H1 (cell line): ENCODE results near the gene TRIM44. TPM values are rescaled to one million over a fixed set of nuclear protein-coding genes. Genes with fewer than 3 reads are reported as not detected.

Experiments used
- BACH1 ChIP-seq: IDR thresholded peaks from 2 replicates; pipeline ENCODE4 v1.6.1; 2012; ENCODE audit warnings: low read length, improper control_type of control experiment
- BCL11A ChIP-seq, 2 experiments: IDR thresholded peaks; one replicate each; pipeline ENCODE4 v1.6.1; 2011; ENCODE audit warnings: low read depth in 2 of 2, low read length in 2 of 2, mild to moderate bottlenecking in 2 of 2
- GABPA ChIP-seq: IDR thresholded peaks from 2 replicates; pipeline ENCODE4 v1.6.1; 2011; ENCODE audit warnings: mild to moderate bottlenecking, low read length, moderate library complexity, borderline replicate concordance; ENCODE audit not compliant: insufficient read depth
- JUND ChIP-seq: IDR thresholded peaks from 2 replicates; pipeline ENCODE4 v1.6.1; 2011; ENCODE audit warnings: mild to moderate bottlenecking, improper control_type of control experiment, low read length
- KDM4A ChIP-seq: IDR thresholded peaks from one replicate; pipeline ENCODE4 v1.7.1; 2012; ENCODE audit warnings: low read depth, mild to moderate bottlenecking, moderate library complexity, low read length, inconsistent platforms; ENCODE audit not compliant: severe bottlenecking
- POLR2A ChIP-seq, 2 experiments: IDR thresholded peaks; 1 replicate in 1 of 2; 2 replicates in 1 of 2; pipeline ENCODE4 v1.6.1; 2011; ENCODE audit warnings: low read depth in 2 of 2, low read length in 2 of 2, mild to moderate bottlenecking in 2 of 2; ENCODE audit errors: control extremely low read depth in 1 of 2
- POU5F1 ChIP-seq: IDR thresholded peaks from 2 replicates; pipeline ENCODE4 v1.6.1; 2011; ENCODE audit warnings: low read depth, mild to moderate bottlenecking, low read length, moderate library complexity
- RFX5 ChIP-seq: IDR thresholded peaks from 2 replicates; pipeline ENCODE4 v1.6.1; 2011; ENCODE audit warnings: low read depth, low read length, improper control_type of control experiment, borderline replicate concordance
- RXRA ChIP-seq: IDR thresholded peaks from 2 replicates; pipeline ENCODE4 v1.6.1; 2011; ENCODE audit warnings: low read depth, mild to moderate bottlenecking, low read length, moderate library complexity; ENCODE audit not compliant: insufficient read depth
- SIN3A ChIP-seq, 2 experiments: IDR thresholded peaks in 1 of 2; conservative IDR thresholded peaks in 1 of 2; 2 replicates each; pipeline ENCODE4 v1.6.1; 2011 to 2012; ENCODE audit warnings: low read length in 2 of 2, improper control_type of control experiment in 1 of 2, low read depth in 1 of 2, mild to moderate bottlenecking in 1 of 2
- YY1 ChIP-seq: IDR thresholded peaks from 2 replicates; pipeline ENCODE4 v1.6.1; 2011; ENCODE audit warnings: low read depth, mild to moderate bottlenecking, low read length
- polyA plus RNA-seq, 7 experiments: library from polyadenylated mRNA; depleted of rRNA in 3 of 7; stranded (reverse) in 5 of 7; unstranded in 2 of 7; fragments of >200 nt in 5 of 7; fragments of 200-250 nt in 2 of 7; gene quantifications; 1 replicate in 5 of 7; 2 replicates in 1 of 7; 4 replicates in 1 of 7; pipeline versions ENCODE4 v1.2.1 to v1.2.3, GENCODE V29; 2011 to 2013; ENCODE audit warnings: missing spikeins in 2 of 7, mixed read lengths in 2 of 7
- total RNA-seq: library from RNA; stranded (reverse); fragmentation: NEBNext Ultra II Directional; extraction: Animal tissue kit (Norgen Biotek cat#: 25700); gene quantifications from 2 replicates; pipeline ENCODE4 v1.2.1, GENCODE V29; 2021
- TF ChIP-seq, protein P1 (sequence below), 3 experiments: IDR thresholded peaks; 1 replicate in 2 of 3; 2 replicates in 1 of 3; pipeline versions ENCODE4 v1.5.1 to v1.6.1; 2011; ENCODE audit warnings: low read length in 3 of 3, mild to moderate bottlenecking in 3 of 3, inconsistent platforms in 2 of 3, low read depth in 1 of 3, moderate library complexity in 1 of 3; ENCODE audit not compliant: insufficient read depth in 1 of 3; ENCODE audit errors: control extremely low read depth in 1 of 3
- TF ChIP-seq, protein P2 (sequence below): IDR thresholded peaks from 2 replicates; pipeline ENCODE4 v1.6.1; 2011; ENCODE audit warnings: low read length, improper control_type of control experiment

The TRIM44 gene
- total and polyA plus RNA-seq, 2 of the 8 experiments (the other 6 are each of a cell fraction or from before 2014, with no cell fraction given): 13.9 to 34.4 TPM

DNA sequence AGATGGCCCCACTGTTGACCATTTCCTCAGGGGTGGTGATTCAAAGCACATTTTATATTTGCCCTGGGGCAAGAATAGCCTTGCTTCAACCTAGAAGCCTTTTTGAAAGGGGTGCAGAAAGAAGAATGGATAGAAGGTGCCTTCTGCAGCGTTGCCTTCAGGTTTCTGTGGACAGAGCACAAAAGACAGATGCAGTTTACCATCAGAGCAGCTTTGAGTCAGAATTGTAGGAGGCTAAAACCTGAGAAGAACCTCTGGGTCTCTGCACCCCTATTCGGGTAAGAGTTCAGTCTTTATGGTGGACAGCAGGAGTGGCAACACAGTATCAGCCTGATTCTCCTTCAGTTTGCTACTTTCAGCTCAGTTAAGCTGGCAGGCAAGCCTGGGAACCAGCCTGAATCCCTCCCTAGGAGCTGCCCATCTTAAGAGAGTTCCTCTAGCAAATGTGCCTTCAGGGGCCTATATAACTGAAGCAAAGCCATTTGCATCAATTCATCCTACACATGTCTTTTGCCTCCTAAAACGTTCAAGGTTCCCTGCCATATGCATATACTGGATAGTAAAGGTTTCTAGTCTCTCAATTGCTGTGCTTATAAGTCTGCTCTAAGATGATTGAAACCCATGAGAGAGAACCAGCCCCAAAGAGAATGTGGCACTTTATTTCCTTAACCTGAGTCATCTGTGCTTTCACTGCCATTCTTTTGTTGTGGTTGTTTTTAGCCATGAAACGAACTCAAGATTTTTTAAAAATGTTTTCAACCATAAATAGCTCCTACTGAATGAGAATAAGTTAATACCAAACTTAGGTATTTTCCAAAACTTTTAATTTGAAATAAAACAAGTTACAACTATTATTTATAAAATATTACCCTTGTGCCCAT is 123.0 kb downstream of the TRIM44 start (continued):
- TF ChIP-seq, protein P1, sequence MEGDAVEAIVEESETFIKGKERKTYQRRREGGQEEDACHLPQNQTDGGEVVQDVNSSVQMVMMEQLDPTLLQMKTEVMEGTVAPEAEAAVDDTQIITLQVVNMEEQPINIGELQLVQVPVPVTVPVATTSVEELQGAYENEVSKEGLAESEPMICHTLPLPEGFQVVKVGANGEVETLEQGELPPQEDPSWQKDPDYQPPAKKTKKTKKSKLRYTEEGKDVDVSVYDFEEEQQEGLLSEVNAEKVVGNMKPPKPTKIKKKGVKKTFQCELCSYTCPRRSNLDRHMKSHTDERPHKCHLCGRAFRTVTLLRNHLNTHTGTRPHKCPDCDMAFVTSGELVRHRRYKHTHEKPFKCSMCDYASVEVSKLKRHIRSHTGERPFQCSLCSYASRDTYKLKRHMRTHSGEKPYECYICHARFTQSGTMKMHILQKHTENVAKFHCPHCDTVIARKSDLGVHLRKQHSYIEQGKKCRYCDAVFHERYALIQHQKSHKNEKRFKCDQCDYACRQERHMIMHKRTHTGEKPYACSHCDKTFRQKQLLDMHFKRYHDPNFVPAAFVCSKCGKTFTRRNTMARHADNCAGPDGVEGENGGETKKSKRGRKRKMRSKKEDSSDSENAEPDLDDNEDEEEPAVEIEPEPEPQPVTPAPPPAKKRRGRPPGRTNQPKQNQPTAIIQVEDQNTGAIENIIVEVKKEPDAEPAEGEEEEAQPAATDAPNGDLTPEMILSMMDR (IDR thresholded peaks at IDR 0.05; ENCODE audit: control extremely low read depth in 1 of 3, insufficient read depth in 1 of 3, low read depth in 1 of 3, low read length in 3 of 3): no peak
- TF ChIP-seq POU5F1 (no peak), YY1 (no peak), BCL11A (IDR thresholded peaks at IDR 0.05; ENCODE audit: low read depth in 2 of 2, low read length in 2 of 2) (no peak), GABPA (no peak), SIN3A (conservative IDR thresholded peaks at IDR 0.05 in 1 of 2, IDR thresholded peaks at IDR 0.05 in 1 of 2; ENCODE audit: low read depth in 1 of 2, low read length in 2 of 2) (no peak), JUND (no peak), RXRA (no peak), POLR2A (IDR thresholded peaks at IDR 0.05; ENCODE audit: control extremely low read depth in 1 of 2, low read depth in 2 of 2, low read length in 2 of 2) (no peak), KDM4A (no peak), BACH1 (no peak), RFX5 (no peak)
- TF ChIP-seq, protein P2, sequence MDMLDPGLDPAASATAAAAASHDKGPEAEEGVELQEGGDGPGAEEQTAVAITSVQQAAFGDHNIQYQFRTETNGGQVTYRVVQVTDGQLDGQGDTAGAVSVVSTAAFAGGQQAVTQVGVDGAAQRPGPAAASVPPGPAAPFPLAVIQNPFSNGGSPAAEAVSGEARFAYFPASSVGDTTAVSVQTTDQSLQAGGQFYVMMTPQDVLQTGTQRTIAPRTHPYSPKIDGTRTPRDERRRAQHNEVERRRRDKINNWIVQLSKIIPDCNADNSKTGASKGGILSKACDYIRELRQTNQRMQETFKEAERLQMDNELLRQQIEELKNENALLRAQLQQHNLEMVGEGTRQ: no peak
